ENCODE data around the gene SV2A. TPM values are rescaled to one million over a fixed set of nuclear protein-coding genes. Genes with fewer than 3 reads are reported as not detected.
"Not testable (repeated sequence)": the region's sequence is repeated elsewhere in the genome, so short reads cannot be mapped to it uniquely, and the experiment has no call there.

The SV2A gene
- total RNA-seq, 1 donor from 2014 or later, result 16.2 TPM

GRCh38 chr1:149888247-149888998 lies 29.2 kb downstream of the SV2A start:
- H3K4me1 Mint-ChIP-seq (ENCODE audit: unreplicated experiment), result no peaks in the 10 kb centered on the region
- H3K9me3 Mint-ChIP-seq, result no peaks in the 10 kb centered on the region
- H3K27me3 Mint-ChIP-seq, result no peaks in the 10 kb centered on the region
- no peaks in the 10 kb centered on the region for H3K36me3 Mint-ChIP-seq
- H3K4me3 Mint-ChIP-seq, result no peak overlapping the region
- no peak overlapping the region for H3K27ac Mint-ChIP-seq
- TF ChIP-seq CTCF (conservative IDR thresholded peaks at IDR 0.05), result peak; percentile 74
- DNase-seq (ENCODE audit: extremely low spot score, unreplicated experiment), result peak; percentile 82

GRCh38 chr1:149887456-149888246 lies 30.0 kb downstream of the SV2A start:
- Mint-ChIP-seq H3K4me1 (ENCODE audit: unreplicated experiment) (no peaks in the 10 kb centered on the region), H3K4me3 (no peak overlapping the region), H3K27ac (no peak overlapping the region), H3K27me3 (no peaks in the 10 kb centered on the region), H3K9me3 (no peaks in the 10 kb centered on the region), H3K36me3 (no peaks in the 10 kb centered on the region)
- no peak for TF ChIP-seq CTCF (conservative IDR thresholded peaks at IDR 0.05)
- peak; percentile 82 for DNase-seq (ENCODE audit: extremely low spot score, unreplicated experiment)

GRCh38 chr1:149887196-149887455 lies 30.5 kb downstream of the SV2A start:
- H3K27ac Mint-ChIP-seq; DNase-seq (ENCODE audit: extremely low spot score, unreplicated experiment); H3K27me3 Mint-ChIP-seq; H3K9me3 Mint-ChIP-seq; H3K4me1 Mint-ChIP-seq (ENCODE audit: unreplicated experiment); H3K36me3 Mint-ChIP-seq; H3K4me3 Mint-ChIP-seq: not testable (repeated sequence)

GRCh38 chr1:149886396-149887195 lies 31.0 kb downstream of the SV2A start:
- H3K36me3 Mint-ChIP-seq, result no peaks in the 10 kb centered on the region
- H3K4me1 Mint-ChIP-seq (ENCODE audit: unreplicated experiment), result no peaks in the 10 kb centered on the region
- H3K4me3 Mint-ChIP-seq, result no peak overlapping the region
- H3K9me3 Mint-ChIP-seq, result no peaks in the 10 kb centered on the region
- H3K27ac Mint-ChIP-seq, result no peak overlapping the region
- no peaks in the 10 kb centered on the region for H3K27me3 Mint-ChIP-seq
- no peak for TF ChIP-seq CTCF (conservative IDR thresholded peaks at IDR 0.05)
- DNase-seq (ENCODE audit: extremely low spot score, unreplicated experiment), result peak; percentile 84

- H3K36me3 Mint-ChIP-seq; H3K27ac Mint-ChIP-seq; DNase-seq (ENCODE audit: extremely low spot score, unreplicated experiment); H3K27me3 Mint-ChIP-seq; H3K4me1 Mint-ChIP-seq (ENCODE audit: unreplicated experiment); H3K4me3 Mint-ChIP-seq; H3K9me3 Mint-ChIP-seq: not testable (repeated sequence)
- peak; percentile 8 for TF ChIP-seq CTCF (conservative IDR thresholded peaks at IDR 0.05)
Measured at GRCh38 chr1:149886121-149886395, 31.6 kb downstream of the SV2A start.

All from type B pancreatic cell (in vitro differentiated cells).